Erythroblast (primary cell): ENCODE results near the gene SMARCAD1.

ENCODE experiments used
- GATA1 ChIP-seq: IDR thresholded peaks from 2 replicates; pipeline ENCODE4 v1.6.1; 2011; ENCODE audit warnings: low read depth, mild to moderate bottlenecking, control low read depth, low read length, moderate library complexity
- POLR2A ChIP-seq: IDR thresholded peaks from 2 replicates; pipeline ENCODE4 v1.6.1; 2011; ENCODE audit warnings: mild to moderate bottlenecking, low read length

GRCh38 chr4:94267037-94267436 is 59.4 kb downstream of the SMARCAD1 start:
- TF ChIP-seq POLR2A: no peak
- TF ChIP-seq GATA1: no peak
